ENCODE measurements around the gene MOB3B.

DNA sequence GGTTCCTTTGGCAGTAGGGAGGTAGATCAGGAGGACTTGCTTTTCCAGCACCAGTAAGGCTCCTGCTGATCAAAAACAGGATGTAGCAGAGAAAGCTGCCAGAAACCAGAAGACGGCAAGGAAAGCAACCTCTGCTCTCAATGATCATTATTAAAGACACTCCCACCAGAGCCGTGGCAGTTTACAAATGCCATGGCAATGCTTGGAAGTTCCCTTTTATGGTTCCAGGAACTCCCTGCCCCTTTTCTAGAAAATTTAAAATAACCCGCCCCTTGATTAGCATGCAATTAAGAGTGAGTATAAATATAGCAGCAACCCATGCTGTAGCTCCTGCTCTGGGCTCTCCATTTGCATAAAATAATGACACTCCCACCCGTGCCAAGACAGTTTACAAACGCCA, 248.8 kb downstream of the MOB3B start:
- TF ChIP-seq MEF2D (CRISPR knock-in tag; IDR thresholded peaks at IDR 0.05) (no peak), RBM22 (optimal IDR thresholded peaks at IDR 0.05; ENCODE audit: low read length) (no peak), ZNF777 (CRISPR knock-in tag; IDR thresholded peaks at IDR 0.05) (no peak), ZFP37 (CRISPR knock-in tag; IDR thresholded peaks at IDR 0.05; ENCODE audit: borderline replicate concordance) (no peak)

Data from HepG2 (cell line).